Measurements from ENCODE around the gene STXBP6.

DNA sequence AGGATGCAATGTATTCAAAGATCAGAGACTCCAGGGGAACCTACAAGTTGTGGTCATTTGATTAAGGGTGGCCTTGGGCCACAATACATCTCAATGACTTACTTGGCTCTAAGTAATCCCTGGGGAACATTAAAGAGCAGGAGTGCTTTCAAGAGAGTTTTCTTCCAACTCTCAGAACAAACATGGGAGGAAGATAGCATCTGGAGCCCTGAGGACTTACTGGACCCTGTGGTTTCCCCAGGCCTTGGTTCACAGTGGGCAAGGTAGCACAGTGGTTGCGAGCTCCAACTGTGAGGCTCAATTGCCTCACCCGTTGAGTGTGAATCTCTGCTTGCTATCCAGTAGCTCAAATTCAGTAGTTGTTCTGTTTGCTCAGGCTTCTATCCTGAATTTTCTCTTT is 32.4 kb downstream of the STXBP6 start:
- TF ChIP-seq, protein P1, sequence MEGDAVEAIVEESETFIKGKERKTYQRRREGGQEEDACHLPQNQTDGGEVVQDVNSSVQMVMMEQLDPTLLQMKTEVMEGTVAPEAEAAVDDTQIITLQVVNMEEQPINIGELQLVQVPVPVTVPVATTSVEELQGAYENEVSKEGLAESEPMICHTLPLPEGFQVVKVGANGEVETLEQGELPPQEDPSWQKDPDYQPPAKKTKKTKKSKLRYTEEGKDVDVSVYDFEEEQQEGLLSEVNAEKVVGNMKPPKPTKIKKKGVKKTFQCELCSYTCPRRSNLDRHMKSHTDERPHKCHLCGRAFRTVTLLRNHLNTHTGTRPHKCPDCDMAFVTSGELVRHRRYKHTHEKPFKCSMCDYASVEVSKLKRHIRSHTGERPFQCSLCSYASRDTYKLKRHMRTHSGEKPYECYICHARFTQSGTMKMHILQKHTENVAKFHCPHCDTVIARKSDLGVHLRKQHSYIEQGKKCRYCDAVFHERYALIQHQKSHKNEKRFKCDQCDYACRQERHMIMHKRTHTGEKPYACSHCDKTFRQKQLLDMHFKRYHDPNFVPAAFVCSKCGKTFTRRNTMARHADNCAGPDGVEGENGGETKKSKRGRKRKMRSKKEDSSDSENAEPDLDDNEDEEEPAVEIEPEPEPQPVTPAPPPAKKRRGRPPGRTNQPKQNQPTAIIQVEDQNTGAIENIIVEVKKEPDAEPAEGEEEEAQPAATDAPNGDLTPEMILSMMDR (optimal IDR thresholded peaks at IDR 0.05 in 1 of 3, IDR thresholded peaks at IDR 0.05 in 1 of 3, conservative IDR thresholded peaks at IDR 0.05 in 1 of 3; ENCODE audit: extremely low read depth in 1 of 3, insufficient read depth in 2 of 3, low read length in 3 of 3): no peak
- no peak for TF ChIP-seq EZH2 (IDR thresholded peaks at IDR 0.05; ENCODE audit: low read length)
